Measurements from ENCODE around the gene AFAP1L2. TPM values are rescaled to one million over a fixed set of nuclear protein-coding genes. Genes with fewer than 3 reads are reported as not detected.

AFAP1L2 gene
- total RNA-seq, 1 experiment from 2014 or later = not detected

- TF ChIP-seq CTCF (conservative IDR thresholded peaks at IDR 0.05; ENCODE audit: low read depth, low read length) (no peak), EZH2 (IDR thresholded peaks at IDR 0.05; ENCODE audit: borderline replicate concordance, low read depth, low read length, poor library complexity, severe bottlenecking) (no peak)
- H3K4me3 ChIP-seq (ENCODE audit: low read depth, low read length, poor library complexity, severe bottlenecking) = no peak overlapping the region
- no peaks in the 10 kb centered on the region for H3K27me3 ChIP-seq (replicated peaks; ENCODE audit: insufficient read depth, low read depth, low read length, poor library complexity)
- ChIA-PET POLR2A (ENCODE audit: low non-redundant PET) (no interaction called here), CTCF (no interaction called here)
- H3K36me3 ChIP-seq (ENCODE audit: insufficient read depth, low read length, poor library complexity, severe bottlenecking) = no peaks in the 10 kb centered on the region
- no peaks in the 10 kb centered on the region for H3K9me3 ChIP-seq (ENCODE audit: low read depth, low read length, poor library complexity, severe bottlenecking)
- H3K4me1 ChIP-seq (ENCODE audit: insufficient read depth, low read length, poor library complexity, severe bottlenecking) = peaks cover 7% of the 10 kb centered on the region
- H3K27ac ChIP-seq (ENCODE audit: low read depth, low read length, poor library complexity, severe bottlenecking) = no peak overlapping the region
- no TSS peak for BruUV-seq (replicated peaks)
- intact Hi-C loops (cut with micrococcal nuclease; ENCODE audit: unreplicated experiment) = loop anchor here (10.0 kb wide), 1 partner anchor 126 kb away; no protein-coding TSS in a partner anchor
- no peak for DNase-seq (ENCODE audit: low spot score)
Measured at GRCh38 chr10:114308531-114309363, 95.6 kb downstream of the AFAP1L2 start.

- Histone ChIP-seq H3K27ac (ENCODE audit: low read depth, low read length, poor library complexity, severe bottlenecking) (no peak overlapping the region), H3K27me3 (replicated peaks; ENCODE audit: insufficient read depth, low read depth, low read length, poor library complexity) (no peaks in the 10 kb centered on the region), H3K36me3 (ENCODE audit: insufficient read depth, low read length, poor library complexity, severe bottlenecking) (no peaks in the 10 kb centered on the region), H3K9me3 (ENCODE audit: low read depth, low read length, poor library complexity, severe bottlenecking) (no peaks in the 10 kb centered on the region), H3K4me1 (ENCODE audit: insufficient read depth, low read length, poor library complexity, severe bottlenecking) (peaks cover 7% of the 10 kb centered on the region), H3K4me3 (ENCODE audit: low read depth, low read length, poor library complexity, severe bottlenecking) (no peak overlapping the region)
- BruUV-seq (replicated peaks) = no TSS peak
- TF ChIP-seq CTCF (conservative IDR thresholded peaks at IDR 0.05; ENCODE audit: low read depth, low read length) (no peak), EZH2 (IDR thresholded peaks at IDR 0.05; ENCODE audit: borderline replicate concordance, low read depth, low read length, poor library complexity, severe bottlenecking) (no peak)
- CTCF ChIA-PET = no interaction called here
- POLR2A ChIA-PET (ENCODE audit: low non-redundant PET) = no interaction called here
- DNase-seq (ENCODE audit: low spot score) = no peak
- intact Hi-C loops (cut with micrococcal nuclease; ENCODE audit: unreplicated experiment) = loop anchor here (10.0 kb wide), 1 partner anchor 127 kb away; no protein-coding TSS in a partner anchor
Measured at GRCh38 chr10:114307731-114308130, 96.6 kb downstream of the AFAP1L2 start.

GRCh38 chr10:114306116-114306973, 98.0 kb downstream of the AFAP1L2 start:
- CTCF ChIA-PET = no interaction called here
- Histone ChIP-seq H3K27ac (ENCODE audit: low read depth, low read length, poor library complexity, severe bottlenecking) (no peak overlapping the region), H3K4me1 (ENCODE audit: insufficient read depth, low read length, poor library complexity, severe bottlenecking) (peaks cover 7% of the 10 kb centered on the region), H3K27me3 (replicated peaks; ENCODE audit: insufficient read depth, low read depth, low read length, poor library complexity) (no peaks in the 10 kb centered on the region), H3K9me3 (ENCODE audit: low read depth, low read length, poor library complexity, severe bottlenecking) (no peaks in the 10 kb centered on the region), H3K36me3 (ENCODE audit: insufficient read depth, low read length, poor library complexity, severe bottlenecking) (no peaks in the 10 kb centered on the region), H3K4me3 (ENCODE audit: low read depth, low read length, poor library complexity, severe bottlenecking) (no peak overlapping the region)
- TF ChIP-seq CTCF (conservative IDR thresholded peaks at IDR 0.05; ENCODE audit: low read depth, low read length) = no peak
- TF ChIP-seq EZH2 (IDR thresholded peaks at IDR 0.05; ENCODE audit: borderline replicate concordance, low read depth, low read length, poor library complexity, severe bottlenecking) = no peak
- no TSS peak for BruUV-seq (replicated peaks)
- intact Hi-C loops (cut with micrococcal nuclease; ENCODE audit: unreplicated experiment) = loop anchor here (10.0 kb wide), 1 partner anchor 128 kb away; no protein-coding TSS in a partner anchor
- POLR2A ChIA-PET (ENCODE audit: low non-redundant PET) = interaction anchor here (0.5 kb wide), 1 partner anchor 89 kb away, joined by 12 read pairs; no protein-coding TSS in a partner anchor
- DNase-seq (ENCODE audit: low spot score) = no peak

Data from A673 (cell line).